Kidney (tissue), 14 donors: ENCODE measurements around the gene TEX50. TPM values are rescaled to one million over a fixed set of nuclear protein-coding genes. Genes with fewer than 3 reads are reported as not detected.
"Not testable (repeated sequence)": the region's sequence is repeated elsewhere in the genome, so short reads cannot be mapped to it uniquely, and the experiment has no call there.

Source experiments
- DNase-seq, 5 donors: peaks; one replicate each; pipeline ENCODE4 v3.0.0-alpha.2; 2013 to 2020
- FAIRE-seq: peaks from 2 replicates; lab custom pipeline; 2012; peaks lifted over from hg19 to GRCh38; lab: Jason Lieb, UNC
- H3K27ac ChIP-seq, 2 donors: one replicate each; pipeline ENCODE4 v1.7.0; 2013; ENCODE audit warnings: low read depth in 2 of 2, low read length in 2 of 2, inconsistent platforms in 1 of 2
- H3K27me3 ChIP-seq: one replicate; pipeline ENCODE4 v1.7.1; 2013; ENCODE audit warnings: low read length, inconsistent platforms; ENCODE audit not compliant: control insufficient read depth, insufficient read depth
- H3K36me3 ChIP-seq, 3 donors: one replicate each; pipeline versions ENCODE4 v1.7.0 to v1.7.1; 2013; ENCODE audit warnings: low read length in 3 of 3, control low read depth in 1 of 3, inconsistent platforms in 1 of 3; ENCODE audit not compliant: insufficient read depth in 3 of 3, control insufficient read depth in 2 of 3
- H3K4me1 ChIP-seq, 3 donors: one replicate each; pipeline versions ENCODE4 v1.7.0 to v1.7.1; 2013; ENCODE audit warnings: low read length in 3 of 3, inconsistent platforms in 1 of 3, low read depth in 1 of 3; ENCODE audit not compliant: control insufficient read depth in 2 of 3, insufficient read depth in 2 of 3
- H3K4me3 ChIP-seq, 3 donors: one replicate each; pipeline versions ENCODE4 v1.7.0 to v1.8.1; 2013; ENCODE audit warnings: low read length in 3 of 3, control low read depth in 1 of 3, inconsistent platforms in 1 of 3
- H3K9ac ChIP-seq, 3 donors: one replicate each; pipeline versions ENCODE4 v1.7.0 to v1.7.1; 2013; ENCODE audit warnings: low read length in 3 of 3, control low read depth in 1 of 3, inconsistent platforms in 1 of 3
- H3K9me3 ChIP-seq, 3 donors: one replicate each; pipeline versions ENCODE4 v1.7.0 to v1.7.1; 2013; ENCODE audit warnings: low read length in 3 of 3, control low read depth in 1 of 3, inconsistent platforms in 1 of 3; ENCODE audit not compliant: control insufficient read depth in 2 of 3, insufficient read depth in 1 of 3
- intact Hi-C: fragments of 100-400 bp; cut with DNase I; formaldehyde crosslinking; loops from one replicate; pipeline ENCODE4 v1.11.1; 2022
- polyA plus RNA-seq: library from polyadenylated mRNA; stranded (reverse); fragments of 350-450 nt; fragmentation: Illumina TruSeq; extraction: RNeasy Lipid Tissue Mini Kit (QIAGEN cat#74804); gene quantifications from one replicate; pipeline ENCODE4 v1.2.3, GENCODE V29; 2014; ENCODE audit warnings: low read depth, low replicate concordance; ENCODE audit not compliant: insufficient read depth
- total RNA-seq: library from RNA; stranded (reverse); fragmentation: NEBNext Ultra II Directional; extraction: Animal tissue kit (Norgen Biotek cat#: 25700); gene quantifications from one replicate; pipeline ENCODE4 v1.2.1, GENCODE V29; 2021
- TF ChIP-seq, protein P1 (sequence below): IDR thresholded peaks from 3 replicates; pipeline ENCODE4 v1.5.1; 2012; ENCODE audit warnings: mild to moderate bottlenecking, moderate library complexity, borderline replicate concordance; ENCODE audit not compliant: insufficient read depth; ENCODE audit errors: extremely low read depth
- donor health status: control.
- donor health status: control.
- donor health status: control.
- donor health status: control.
- donor health status: control.
- donor health status: DM: yes; HTN: yes; CAD: no.
- donor health status: Normal renal cell carcinoma (clear cell type).

Gene TEX50
- total and polyA plus RNA-seq, 2 donors from 2014 or later = not detected

DNA sequence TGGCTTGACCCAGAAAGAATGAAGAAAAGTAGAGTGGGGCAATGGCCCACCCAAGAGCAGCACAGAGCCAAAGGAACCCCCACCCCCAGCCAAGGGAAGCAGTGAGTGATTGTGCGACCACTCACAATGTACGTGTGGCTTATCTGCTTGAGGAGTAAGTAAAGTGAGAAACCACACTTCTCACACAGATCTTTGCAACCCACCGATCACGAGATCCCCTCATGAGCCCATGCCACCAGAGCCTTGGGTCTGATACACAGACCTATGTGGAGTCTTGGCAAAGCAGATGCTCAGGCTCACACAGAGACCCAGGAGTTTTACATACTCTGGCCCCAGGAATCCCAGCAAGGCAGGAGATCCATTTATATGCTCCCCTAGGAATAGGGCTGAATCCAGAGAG is 18.3 kb upstream of the TEX50 start:
- no peak overlapping the region for H3K9ac ChIP-seq
- no peaks in the 10 kb centered on the region for H3K27me3 ChIP-seq
- H3K36me3 ChIP-seq = no peaks in the 10 kb centered on the region
- H3K9me3 ChIP-seq = peaks cover 0 to 13% (median 0%) of the 10 kb centered on the region in 3 donors
- intact Hi-C loops = no loop called here
- H3K4me1 ChIP-seq = no peaks in the 10 kb centered on the region
- DNase-seq = no peak
- no peak overlapping the region for H3K4me3 ChIP-seq
- no peak overlapping the region for H3K27ac ChIP-seq
- no peak for FAIRE-seq
- TF ChIP-seq, protein P1, sequence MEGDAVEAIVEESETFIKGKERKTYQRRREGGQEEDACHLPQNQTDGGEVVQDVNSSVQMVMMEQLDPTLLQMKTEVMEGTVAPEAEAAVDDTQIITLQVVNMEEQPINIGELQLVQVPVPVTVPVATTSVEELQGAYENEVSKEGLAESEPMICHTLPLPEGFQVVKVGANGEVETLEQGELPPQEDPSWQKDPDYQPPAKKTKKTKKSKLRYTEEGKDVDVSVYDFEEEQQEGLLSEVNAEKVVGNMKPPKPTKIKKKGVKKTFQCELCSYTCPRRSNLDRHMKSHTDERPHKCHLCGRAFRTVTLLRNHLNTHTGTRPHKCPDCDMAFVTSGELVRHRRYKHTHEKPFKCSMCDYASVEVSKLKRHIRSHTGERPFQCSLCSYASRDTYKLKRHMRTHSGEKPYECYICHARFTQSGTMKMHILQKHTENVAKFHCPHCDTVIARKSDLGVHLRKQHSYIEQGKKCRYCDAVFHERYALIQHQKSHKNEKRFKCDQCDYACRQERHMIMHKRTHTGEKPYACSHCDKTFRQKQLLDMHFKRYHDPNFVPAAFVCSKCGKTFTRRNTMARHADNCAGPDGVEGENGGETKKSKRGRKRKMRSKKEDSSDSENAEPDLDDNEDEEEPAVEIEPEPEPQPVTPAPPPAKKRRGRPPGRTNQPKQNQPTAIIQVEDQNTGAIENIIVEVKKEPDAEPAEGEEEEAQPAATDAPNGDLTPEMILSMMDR = no peak

DNA sequence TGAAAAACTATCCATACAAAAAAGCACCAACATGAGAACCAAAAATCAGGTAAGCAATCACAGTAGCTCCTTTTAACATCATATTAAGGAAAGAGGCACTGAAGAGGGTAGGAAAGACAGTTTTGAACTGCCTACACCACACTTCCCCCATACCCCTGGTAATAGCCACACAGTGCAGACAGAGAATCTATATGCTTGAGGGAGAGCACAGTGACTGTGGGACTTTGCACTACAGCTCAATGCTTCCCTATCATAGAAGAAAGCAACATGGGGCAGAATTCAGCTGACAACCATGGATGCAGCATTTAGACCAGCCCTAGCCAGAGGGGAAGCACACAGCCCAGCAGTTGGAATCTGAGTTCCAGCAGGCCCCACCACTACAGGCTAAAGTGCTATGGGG is 7.9 kb upstream of the TEX50 start:
- FAIRE-seq (no peak), DNase-seq (no peak)
- TF ChIP-seq, protein P1 = no peak
- no peaks in the 10 kb centered on the region for H3K4me1 ChIP-seq
- H3K4me3 ChIP-seq = no peak overlapping the region
- intact Hi-C loops = no loop called here
- no peaks in the 10 kb centered on the region for H3K9me3 ChIP-seq
- H3K27me3 ChIP-seq = no peaks in the 10 kb centered on the region
- no peak overlapping the region for H3K9ac ChIP-seq
- H3K27ac ChIP-seq = no peak overlapping the region
- H3K36me3 ChIP-seq = no peaks in the 10 kb centered on the region

DNA sequence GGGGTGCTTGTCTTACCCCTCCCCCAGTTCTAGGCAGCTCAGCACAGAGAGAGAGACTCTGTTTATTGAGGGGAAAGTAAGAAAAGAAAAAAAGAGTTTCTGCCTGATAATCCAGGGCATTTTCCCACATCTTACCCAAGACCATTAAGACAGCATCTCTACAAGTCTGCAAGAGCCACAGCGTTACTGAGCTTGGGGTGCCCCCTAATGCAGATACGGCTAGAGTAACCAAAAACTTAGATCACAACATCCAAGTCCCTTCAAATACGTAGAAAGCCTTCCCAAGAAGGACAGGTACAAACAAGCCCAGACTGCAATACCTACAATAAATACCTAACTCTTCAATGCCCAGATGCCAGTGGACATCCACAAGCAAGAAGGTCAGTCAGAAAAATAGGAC is 6.2 kb upstream of the TEX50 start:
- no peak overlapping the region for H3K4me3 ChIP-seq
- no peaks in the 10 kb centered on the region for H3K9me3 ChIP-seq
- no peak overlapping the region for H3K27ac ChIP-seq
- TF ChIP-seq, protein P1 = no peak
- no peaks in the 10 kb centered on the region for H3K27me3 ChIP-seq
- FAIRE-seq = no peak
- no peak overlapping the region for H3K9ac ChIP-seq
- DNase-seq = no peak
- intact Hi-C loops = no loop called here
- H3K36me3 ChIP-seq = no peaks in the 10 kb centered on the region
- H3K4me1 ChIP-seq = no peaks in the 10 kb centered on the region

DNA sequence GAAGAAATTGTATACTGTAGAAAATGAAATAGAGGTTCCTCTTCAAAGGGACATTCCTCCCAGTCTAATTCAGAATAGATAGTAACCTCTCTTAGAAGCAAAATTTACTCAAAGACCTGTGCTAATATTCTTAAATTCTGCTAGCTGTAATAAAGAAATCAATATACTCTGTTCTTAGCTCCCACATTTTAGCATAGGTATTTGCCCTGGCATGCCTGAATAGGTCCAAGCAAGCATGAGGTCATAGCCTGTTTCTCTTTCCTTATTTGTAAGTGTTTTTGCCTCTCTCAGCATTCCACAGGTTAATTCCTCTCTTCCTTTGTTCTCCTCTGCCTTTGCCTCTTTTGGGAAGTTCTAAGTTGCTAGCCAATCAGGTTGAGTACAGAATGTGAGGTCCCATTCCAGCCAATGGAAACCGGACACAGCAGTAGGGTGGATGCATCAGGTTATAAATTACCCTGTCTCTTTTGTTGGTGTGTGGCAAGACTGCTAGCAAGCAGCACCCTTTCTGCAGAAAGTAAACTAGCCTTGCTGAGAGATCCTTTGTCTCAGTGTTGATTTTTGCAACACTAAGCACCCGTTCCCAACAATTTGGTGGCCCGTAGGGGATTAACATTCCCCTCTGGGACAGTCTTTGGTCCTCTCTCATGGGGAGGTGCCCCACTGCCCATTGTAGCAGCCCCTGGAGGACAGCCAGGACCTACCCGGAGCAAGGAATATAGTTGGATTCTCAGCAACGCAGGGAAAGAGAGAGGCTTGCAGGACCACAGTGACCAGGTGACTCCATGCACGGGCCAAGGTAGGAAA is 2.3 kb downstream of the TEX50 start:
- H3K9ac ChIP-seq, H3K27ac ChIP-seq, H3K4me1 ChIP-seq, H3K27me3 ChIP-seq, FAIRE-seq, H3K36me3 ChIP-seq, H3K4me3 ChIP-seq, H3K9me3 ChIP-seq, intact Hi-C loops, DNase-seq: not testable (repeated sequence)
